ENCODE results near the gene PFDN1. TPM values are rescaled to one million over a fixed set of nuclear protein-coding genes. Genes with fewer than 3 reads are reported as not detected.

The PFDN1 gene
- total and polyA plus RNA-seq, 2 experiments from 2014 or later, result 119 to 256 TPM

- Histone ChIP-seq H4K20me1 (replicated peaks; ENCODE audit: insufficient read depth) (0 out of 2 replicates have a peak, but pooled peaks cover 4% of the 10 kb centered on the region), H3K27me3 (ENCODE audit: insufficient read depth) (no peaks in the 10 kb centered on the region), H3K9me2 (ENCODE audit: insufficient read depth) (no peaks in the 10 kb centered on the region), H3F3A (replicated peaks; ENCODE audit: low read depth) (no peaks in the 10 kb centered on the region), H3K36me3 (ENCODE audit: insufficient read depth) (no peaks in the 10 kb centered on the region), H3K4me1 (ENCODE audit: insufficient read depth) (no peaks in the 10 kb centered on the region), H3K4me3 (no peak overlapping the region), H3K27ac (ENCODE audit: low read depth) (no peak overlapping the region), H3K79me2 (replicated peaks; ENCODE audit: insufficient read depth) (no peaks in the 10 kb centered on the region), H2AFZ (no peak overlapping the region), H3K4me2 (no peak overlapping the region)
- no peak for DNase-seq (ENCODE audit: low spot score)
- TF ChIP-seq, protein P1, sequence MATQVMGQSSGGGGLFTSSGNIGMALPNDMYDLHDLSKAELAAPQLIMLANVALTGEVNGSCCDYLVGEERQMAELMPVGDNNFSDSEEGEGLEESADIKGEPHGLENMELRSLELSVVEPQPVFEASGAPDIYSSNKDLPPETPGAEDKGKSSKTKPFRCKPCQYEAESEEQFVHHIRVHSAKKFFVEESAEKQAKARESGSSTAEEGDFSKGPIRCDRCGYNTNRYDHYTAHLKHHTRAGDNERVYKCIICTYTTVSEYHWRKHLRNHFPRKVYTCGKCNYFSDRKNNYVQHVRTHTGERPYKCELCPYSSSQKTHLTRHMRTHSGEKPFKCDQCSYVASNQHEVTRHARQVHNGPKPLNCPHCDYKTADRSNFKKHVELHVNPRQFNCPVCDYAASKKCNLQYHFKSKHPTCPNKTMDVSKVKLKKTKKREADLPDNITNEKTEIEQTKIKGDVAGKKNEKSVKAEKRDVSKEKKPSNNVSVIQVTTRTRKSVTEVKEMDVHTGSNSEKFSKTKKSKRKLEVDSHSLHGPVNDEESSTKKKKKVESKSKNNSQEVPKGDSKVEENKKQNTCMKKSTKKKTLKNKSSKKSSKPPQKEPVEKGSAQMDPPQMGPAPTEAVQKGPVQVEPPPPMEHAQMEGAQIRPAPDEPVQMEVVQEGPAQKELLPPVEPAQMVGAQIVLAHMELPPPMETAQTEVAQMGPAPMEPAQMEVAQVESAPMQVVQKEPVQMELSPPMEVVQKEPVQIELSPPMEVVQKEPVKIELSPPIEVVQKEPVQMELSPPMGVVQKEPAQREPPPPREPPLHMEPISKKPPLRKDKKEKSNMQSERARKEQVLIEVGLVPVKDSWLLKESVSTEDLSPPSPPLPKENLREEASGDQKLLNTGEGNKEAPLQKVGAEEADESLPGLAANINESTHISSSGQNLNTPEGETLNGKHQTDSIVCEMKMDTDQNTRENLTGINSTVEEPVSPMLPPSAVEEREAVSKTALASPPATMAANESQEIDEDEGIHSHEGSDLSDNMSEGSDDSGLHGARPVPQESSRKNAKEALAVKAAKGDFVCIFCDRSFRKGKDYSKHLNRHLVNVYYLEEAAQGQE (IDR thresholded peaks at IDR 0.05; ENCODE audit: unreplicated experiment), result no peak
- TF ChIP-seq POLR2AphosphoS5 (IDR thresholded peaks at IDR 0.05; ENCODE audit: low read depth) (no peak), JUNB (IDR thresholded peaks at IDR 0.05; ENCODE audit: unreplicated experiment) (no peak), EZH2 (IDR thresholded peaks at IDR 0.05; ENCODE audit: low read depth, unreplicated experiment) (no peak), CTCF (conservative IDR thresholded peaks at IDR 0.05; ENCODE audit: low read depth in 2 of 2) (no peak), EZH2phosphoT487 (IDR thresholded peaks at IDR 0.05; ENCODE audit: unreplicated experiment) (no peak), ZNF114 (CRISPR knock-in tag; IDR thresholded peaks at IDR 0.05) (no peak), STAT1 (IDR thresholded peaks at IDR 0.05; ENCODE audit: unreplicated experiment) (no peak)
- no peak for ATAC-seq
- H3K9me3 Mint-ChIP-seq, result no peaks in the 10 kb centered on the region
- H3K36me3 Mint-ChIP-seq (ENCODE audit: low read depth), result no peaks in the 10 kb centered on the region
- no peak overlapping the region for H3K4me3 Mint-ChIP-seq
- peaks cover 3% of the 10 kb centered on the region; the same call in 2 of the 3 replicates for H3K4me1 Mint-ChIP-seq
- H3K27me3 Mint-ChIP-seq (ENCODE audit: insufficient read depth, low read depth, poor library complexity), result no peaks in the 10 kb centered on the region
- H3K27ac Mint-ChIP-seq, result no peak overlapping the region
These were observed 89.4 kb downstream of the PFDN1 start for GRCh38 chr5:140213370-140213983.

- no peak overlapping the region for H3K4me2 ChIP-seq
- no peaks in the 10 kb centered on the region for H3F3A ChIP-seq (replicated peaks; ENCODE audit: low read depth)
- no peaks in the 10 kb centered on the region for H3K27me3 ChIP-seq (ENCODE audit: insufficient read depth)
- H3K27me3 Mint-ChIP-seq (ENCODE audit: insufficient read depth, low read depth, poor library complexity), result peaks cover 3% of the 10 kb centered on the region
- H3K4me1 Mint-ChIP-seq, result peaks cover 11% of the 10 kb centered on the region
- H3K79me2 ChIP-seq (replicated peaks; ENCODE audit: insufficient read depth), result no peaks in the 10 kb centered on the region
- no peaks in the 10 kb centered on the region; the same call in 1 of the 2 replicates for H3K9me2 ChIP-seq (ENCODE audit: insufficient read depth)
- H3K4me1 ChIP-seq (ENCODE audit: insufficient read depth), result 0 out of 2 replicates have a peak, but pooled peaks cover 10% of the 10 kb centered on the region
- DNase-seq (ENCODE audit: low spot score), result no peak
- H4K20me1 ChIP-seq (replicated peaks; ENCODE audit: insufficient read depth), result 0 out of 2 replicates have a peak, but pooled peaks cover 4% of the 10 kb centered on the region
- no peak overlapping the region for H3K4me3 Mint-ChIP-seq
- no peaks in the 10 kb centered on the region for H3K36me3 Mint-ChIP-seq (ENCODE audit: low read depth)
- no peak overlapping the region for H3K4me3 ChIP-seq
- no peak for ATAC-seq
- H3K9me3 Mint-ChIP-seq, result no peaks in the 10 kb centered on the region
- no peak overlapping the region for H3K27ac Mint-ChIP-seq
- no peaks in the 10 kb centered on the region for H3K36me3 ChIP-seq (ENCODE audit: insufficient read depth)
- no peak overlapping the region for H3K27ac ChIP-seq (ENCODE audit: low read depth)
- H2AFZ ChIP-seq, result no peak overlapping the region
- TF ChIP-seq, protein P2, sequence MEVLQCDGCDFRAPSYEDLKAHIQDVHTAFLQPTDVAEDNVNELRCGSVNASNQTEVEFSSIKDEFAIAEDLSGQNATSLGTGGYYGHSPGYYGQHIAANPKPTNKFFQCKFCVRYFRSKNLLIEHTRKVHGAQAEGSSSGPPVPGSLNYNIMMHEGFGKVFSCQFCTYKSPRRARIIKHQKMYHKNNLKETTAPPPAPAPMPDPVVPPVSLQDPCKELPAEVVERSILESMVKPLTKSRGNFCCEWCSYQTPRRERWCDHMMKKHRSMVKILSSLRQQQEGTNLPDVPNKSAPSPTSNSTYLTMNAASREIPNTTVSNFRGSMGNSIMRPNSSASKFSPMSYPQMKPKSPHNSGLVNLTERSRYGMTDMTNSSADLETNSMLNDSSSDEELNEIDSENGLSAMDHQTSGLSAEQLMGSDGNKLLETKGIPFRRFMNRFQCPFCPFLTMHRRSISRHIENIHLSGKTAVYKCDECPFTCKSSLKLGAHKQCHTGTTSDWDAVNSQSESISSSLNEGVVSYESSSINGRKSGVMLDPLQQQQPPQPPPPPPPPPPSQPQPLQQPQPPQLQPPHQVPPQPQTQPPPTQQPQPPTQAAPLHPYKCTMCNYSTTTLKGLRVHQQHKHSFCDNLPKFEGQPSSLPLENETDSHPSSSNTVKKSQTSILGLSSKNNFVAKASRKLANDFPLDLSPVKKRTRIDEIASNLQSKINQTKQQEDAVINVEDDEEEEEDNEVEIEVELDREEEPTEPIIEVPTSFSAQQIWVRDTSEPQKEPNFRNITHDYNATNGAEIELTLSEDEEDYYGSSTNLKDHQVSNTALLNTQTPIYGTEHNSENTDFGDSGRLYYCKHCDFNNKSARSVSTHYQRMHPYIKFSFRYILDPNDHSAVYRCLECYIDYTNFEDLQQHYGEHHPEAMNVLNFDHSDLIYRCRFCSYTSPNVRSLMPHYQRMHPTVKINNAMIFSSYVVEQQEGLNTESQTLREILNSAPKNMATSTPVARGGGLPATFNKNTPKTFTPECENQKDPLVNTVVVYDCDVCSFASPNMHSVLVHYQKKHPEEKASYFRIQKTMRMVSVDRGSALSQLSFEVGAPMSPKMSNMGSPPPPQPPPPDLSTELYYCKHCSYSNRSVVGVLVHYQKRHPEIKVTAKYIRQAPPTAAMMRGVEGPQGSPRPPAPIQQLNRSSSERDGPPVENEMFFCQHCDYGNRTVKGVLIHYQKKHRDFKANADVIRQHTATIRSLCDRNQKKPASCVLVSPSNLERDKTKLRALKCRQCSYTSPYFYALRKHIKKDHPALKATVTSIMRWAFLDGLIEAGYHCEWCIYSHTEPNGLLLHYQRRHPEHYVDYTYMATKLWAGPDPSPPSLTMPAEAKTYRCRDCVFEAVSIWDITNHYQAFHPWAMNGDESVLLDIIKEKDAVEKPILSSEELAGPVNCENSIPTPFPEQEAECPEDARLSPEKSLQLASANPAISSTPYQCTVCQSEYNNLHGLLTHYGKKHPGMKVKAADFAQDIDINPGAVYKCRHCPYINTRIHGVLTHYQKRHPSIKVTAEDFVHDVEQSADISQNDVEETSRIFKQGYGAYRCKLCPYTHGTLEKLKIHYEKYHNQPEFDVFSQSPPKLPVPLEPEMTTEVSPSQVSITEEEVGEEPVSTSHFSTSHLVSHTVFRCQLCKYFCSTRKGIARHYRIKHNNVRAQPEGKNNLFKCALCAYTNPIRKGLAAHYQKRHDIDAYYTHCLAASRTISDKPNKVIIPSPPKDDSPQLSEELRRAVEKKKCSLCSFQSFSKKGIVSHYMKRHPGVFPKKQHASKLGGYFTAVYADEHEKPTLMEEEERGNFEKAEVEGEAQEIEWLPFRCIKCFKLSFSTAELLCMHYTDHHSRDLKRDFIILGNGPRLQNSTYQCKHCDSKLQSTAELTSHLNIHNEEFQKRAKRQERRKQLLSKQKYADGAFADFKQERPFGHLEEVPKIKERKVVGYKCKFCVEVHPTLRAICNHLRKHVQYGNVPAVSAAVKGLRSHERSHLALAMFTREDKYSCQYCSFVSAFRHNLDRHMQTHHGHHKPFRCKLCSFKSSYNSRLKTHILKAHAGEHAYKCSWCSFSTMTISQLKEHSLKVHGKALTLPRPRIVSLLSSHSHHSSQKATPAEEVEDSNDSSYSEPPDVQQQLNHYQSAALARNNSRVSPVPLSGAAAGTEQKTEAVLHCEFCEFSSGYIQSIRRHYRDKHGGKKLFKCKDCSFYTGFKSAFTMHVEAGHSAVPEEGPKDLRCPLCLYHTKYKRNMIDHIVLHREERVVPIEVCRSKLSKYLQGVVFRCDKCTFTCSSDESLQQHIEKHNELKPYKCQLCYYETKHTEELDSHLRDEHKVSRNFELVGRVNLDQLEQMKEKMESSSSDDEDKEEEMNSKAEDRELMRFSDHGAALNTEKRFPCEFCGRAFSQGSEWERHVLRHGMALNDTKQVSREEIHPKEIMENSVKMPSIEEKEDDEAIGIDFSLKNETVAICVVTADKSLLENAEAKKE (CRISPR knock-in tag; IDR thresholded peaks at IDR 0.05), result no peak
These were observed 94.8 kb downstream of the PFDN1 start for GRCh38 chr5:140208065-140208464.

All from GM23338 (cell line).